Stimulated activated CD8-positive, alpha-beta memory T cell treated with anti-CD3 and anti-CD28 coated beads, Interleukin-4, amount 100 ng/mL, for 24 hours (primary cell): Measurements from ENCODE around the gene DRC3.

Experiments used
- DNase-seq: peaks from one replicate; pipeline ENCODE4 v3.0.0-alpha.2; 2020; ENCODE audit warnings: low read depth

Gene DRC3

DNA sequence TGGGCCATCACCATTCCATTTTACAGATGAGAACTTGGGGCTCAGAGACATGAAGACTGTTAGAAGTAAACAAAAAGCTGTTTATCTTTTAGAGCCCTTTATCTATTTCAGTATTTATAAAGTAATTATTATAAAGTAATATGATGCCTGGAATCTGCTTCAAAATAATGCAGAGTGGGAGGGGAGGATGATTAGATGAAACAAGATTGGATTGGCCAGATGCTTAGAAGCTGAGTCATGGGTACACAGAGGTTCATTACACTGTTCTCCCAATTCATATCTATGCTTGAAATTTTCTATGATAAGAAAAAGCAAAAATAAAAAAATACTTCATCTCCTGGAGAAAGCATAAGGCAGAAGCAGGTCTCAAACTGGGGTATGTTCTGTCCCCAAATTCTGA, 29.8 kb upstream of the DRC3 start:
- no peak for DNase-seq

DNA sequence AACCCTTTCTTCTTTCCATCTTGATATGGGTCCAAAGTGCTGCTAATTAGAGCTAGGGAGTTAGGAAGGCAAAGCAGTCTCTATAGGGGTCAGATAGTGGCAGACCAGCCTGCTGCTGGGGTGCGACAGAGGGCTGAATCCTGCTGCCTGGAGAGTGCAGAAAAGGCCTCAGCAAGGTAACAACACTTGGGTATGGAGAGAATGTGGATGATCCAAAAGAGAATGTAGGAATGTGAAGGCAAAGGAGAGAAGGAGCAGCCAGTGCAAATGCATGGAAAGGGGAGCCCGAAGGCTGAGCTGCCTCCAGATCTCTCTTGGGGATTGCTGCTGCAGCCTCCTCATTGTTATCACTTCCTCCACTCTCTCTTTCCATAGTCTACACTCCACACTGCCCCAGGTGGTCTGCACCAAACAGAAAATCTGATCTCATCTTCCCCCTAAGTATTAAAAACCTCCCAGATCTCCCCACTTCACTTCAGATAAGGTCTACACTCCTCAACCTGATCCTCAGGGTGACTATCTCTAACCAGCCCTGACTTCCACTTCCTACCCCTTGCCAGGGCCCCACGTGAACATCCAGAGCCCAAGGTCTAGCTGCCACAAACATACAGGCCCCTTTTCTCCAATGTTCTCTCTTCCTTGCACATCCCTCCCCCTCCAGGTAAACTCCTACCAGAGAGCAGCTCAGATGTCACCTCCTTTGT, 29.2 kb upstream of the DRC3 start:
- DNase-seq, result no peak

- no peak for DNase-seq
Measured at GRCh38 chr17:17944242-17944641, 28.4 kb upstream of the DRC3 start.

GRCh38 chr17:17944743-17945142, 27.9 kb upstream of the DRC3 start:
- no peak for DNase-seq

GRCh38 chr17:17946093-17946492, 26.6 kb upstream of the DRC3 start:
- DNase-seq, result no peak

DNA sequence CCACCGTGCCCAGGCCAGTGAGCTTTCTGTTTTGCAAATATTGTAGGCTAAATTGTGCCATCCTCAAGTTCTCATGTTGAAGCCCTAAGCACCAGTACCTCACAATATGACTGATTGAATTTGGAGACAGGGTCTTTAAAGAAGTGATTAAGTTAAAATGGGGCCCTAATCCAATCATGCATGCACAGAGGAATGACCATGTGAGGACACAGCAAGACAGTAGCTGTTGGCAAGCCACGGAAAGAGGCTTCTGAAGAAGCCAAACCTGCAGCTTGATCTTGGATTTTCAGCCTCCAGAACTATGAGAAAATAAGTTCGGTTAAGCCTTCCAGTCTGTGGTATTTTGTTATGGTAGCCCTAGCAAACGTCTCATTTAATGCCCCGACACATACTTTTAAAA, 25.4 kb upstream of the DRC3 start:
- DNase-seq, result no peak

GRCh38 chr17:17947966-17948365, 24.7 kb upstream of the DRC3 start:
- no peak for DNase-seq

DNA sequence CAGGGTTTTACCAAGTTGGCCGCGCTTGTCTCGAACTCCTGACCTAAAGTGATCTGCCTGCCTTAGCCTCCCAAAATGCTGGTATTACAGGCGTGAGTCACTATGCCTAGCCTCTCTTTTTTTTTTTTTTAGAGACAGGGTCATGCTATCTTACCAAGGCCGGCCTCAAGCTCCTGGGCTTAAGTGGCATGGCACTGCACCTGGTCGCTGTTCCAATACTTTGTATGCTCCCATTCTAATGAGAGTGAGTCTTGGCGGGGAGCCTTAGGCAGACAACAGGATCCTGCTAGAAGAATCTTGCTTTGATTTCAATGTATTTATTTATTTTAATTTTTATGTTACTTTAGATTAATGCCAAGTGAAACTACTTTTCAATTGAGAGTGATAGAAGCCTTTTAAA, 22.3 kb upstream of the DRC3 start:
- DNase-seq, result no peak

DNA sequence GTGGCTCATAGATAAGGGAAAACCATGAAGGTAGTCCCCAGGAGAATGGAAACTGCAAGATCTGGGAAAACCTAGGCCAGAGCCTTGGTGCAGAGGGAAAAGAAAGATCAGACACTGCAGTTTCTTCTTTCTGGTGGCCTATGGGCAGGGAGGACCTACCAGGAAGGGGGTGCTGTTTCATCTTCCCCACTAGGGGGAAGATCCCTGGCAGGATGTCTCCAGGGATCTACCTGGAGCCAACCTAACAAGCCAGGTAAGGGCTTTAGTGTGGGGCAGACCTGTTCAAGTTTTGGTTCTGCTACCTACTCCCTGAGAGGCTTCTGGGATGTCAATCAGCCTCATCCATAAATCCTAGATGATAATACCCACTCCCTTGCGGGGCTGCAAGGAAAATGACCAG, 21.9 kb upstream of the DRC3 start:
- no peak for DNase-seq

- no peak for DNase-seq
Measured at GRCh38 chr17:17951524-17951923, 21.1 kb upstream of the DRC3 start.

DNA sequence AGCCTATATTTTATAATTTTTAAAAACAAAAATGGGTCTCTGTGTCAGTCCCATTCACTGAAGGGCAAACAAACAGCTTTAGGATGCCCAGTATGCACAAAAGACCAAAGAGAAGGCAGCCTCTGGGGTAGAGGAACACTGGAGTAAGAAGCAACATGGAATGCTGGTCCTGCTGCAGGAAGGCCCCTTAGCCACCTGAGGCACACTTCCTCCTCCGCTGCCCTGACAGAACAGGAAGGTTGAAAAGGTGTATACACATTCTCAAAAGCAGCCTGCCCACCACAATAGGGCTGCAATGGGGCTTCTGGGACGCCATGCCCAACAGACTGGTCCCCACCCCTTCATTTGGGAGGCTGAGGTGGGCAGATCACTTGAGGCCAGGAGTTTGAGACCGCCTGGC, 20.0 kb upstream of the DRC3 start:
- DNase-seq, result no peak

DNA sequence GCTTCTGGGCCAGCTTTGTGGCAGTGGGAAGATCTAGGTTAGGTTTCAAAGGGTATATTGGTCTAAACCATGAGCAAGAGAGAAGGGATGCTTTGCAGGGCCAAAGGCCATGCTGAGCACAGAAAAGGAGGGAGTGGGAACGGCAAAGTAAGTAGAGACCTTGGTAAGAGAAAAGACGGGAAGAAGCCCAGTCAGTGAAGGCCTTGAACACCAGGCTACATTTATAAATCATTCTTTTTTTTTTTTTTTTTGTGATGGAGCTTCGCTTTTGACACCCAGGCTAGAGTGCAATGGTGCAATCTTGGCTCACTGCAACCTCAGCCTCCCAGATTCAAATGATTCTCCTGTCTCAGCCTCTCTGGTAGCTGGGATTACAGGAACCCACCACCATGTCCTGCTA, 18.6 kb upstream of the DRC3 start:
- DNase-seq, result no peak

GRCh38 chr17:17955790-17956341, 16.8 kb upstream of the DRC3 start:
- peak; percentile 23 for DNase-seq

DNA sequence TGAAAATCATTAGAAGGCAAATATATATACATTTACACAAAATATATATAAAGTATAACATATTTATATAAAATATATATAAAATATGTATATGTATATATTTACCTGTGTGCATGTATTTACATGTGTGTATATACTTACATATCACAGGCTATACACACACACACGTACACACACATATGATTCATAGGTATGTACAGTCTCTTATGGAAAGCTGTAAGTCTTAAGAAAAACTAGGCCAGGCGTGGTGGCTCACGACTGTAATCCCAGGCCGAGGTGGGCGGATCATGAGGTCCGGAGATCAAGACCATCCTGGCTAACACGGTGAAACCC, 15.1 kb upstream of the DRC3 start:
- no peak for DNase-seq

DNA sequence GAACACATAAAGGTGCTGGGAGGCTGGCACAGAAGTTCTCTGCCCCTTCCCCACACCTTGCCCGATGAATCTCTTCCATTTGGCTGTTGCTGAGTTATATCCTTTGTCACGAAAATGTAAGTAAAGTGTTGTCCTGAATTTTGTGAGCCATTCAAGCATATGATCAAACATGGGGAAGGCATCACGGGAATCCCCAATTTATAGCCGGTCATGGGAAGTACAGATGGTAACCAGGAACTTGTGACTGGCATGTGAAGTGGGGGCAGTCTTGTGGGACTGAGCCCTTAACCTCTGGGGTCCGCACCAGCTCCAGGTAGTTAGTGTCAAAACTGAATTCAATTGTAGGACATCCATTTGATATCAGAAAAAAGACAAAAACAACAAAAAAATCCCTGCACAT, 13.7 kb upstream of the DRC3 start:
- DNase-seq, result no peak

DNA sequence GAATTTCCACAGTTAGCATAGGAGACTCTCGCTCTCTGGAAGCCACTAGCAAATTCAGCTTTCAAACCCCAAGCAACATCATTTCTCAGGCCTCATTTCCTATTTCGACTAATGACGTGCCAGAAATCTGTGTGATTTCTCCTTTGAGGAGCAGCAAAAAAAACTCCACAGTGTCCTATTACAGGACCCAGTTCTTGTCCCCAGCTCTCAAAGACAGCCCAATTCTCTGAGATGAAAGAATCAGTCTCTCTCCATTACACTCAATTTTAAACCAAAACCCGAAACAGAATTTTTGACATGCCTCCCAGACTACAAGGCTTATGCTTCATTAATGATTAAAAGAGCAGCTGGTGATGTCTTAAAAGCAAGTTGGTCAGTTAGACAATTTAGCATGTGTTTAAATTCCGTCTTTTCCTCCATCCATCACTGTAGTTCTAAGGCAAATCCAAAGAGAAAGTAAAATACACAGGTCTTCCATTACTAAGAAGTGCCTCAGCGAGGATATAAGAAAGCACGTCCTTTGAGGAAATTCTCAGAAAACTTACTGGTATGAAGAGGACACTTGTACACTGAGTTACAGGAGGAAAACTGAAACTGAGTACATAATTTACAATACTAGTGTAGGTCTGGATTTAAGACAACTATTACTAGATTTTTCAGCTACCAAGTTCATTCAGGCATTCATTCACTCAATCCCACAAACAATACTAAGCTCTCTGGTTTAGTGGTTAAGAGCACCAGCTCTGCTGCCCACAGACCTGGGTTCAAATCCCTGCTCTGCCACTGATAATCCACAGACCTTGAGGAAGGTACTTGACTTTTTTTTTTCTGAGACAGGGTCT, 12.9 kb upstream of the DRC3 start:
- DNase-seq, result no peak

DNA sequence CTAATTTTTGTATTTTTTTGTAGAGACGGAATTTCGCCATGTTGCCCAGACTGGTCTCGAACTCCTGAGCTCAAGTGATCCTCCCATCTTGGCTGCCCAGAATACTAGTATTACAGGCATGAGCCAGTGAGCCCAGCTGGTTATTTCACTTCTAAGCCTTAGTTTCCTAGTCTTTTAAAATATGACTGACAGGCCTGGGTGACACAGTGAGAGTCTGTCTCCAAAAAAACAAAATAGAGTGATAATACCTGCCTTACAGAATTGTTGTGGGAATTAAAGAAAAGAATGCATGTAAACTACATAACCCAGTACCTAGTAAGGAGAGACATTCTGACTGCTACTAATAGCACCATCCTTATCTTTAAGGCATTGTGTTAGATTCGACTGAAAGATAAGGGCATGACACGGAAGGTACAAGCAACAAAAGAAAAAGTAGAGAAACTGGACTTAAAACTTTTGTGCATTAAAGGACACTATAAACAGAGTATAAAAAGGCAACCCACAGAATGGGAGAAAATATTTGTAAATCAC, 12.1 kb upstream of the DRC3 start:
- DNase-seq, result no peak

- DNase-seq, result no peak
Measured at GRCh38 chr17:17963066-17963465, 9.6 kb upstream of the DRC3 start.

- no peak for DNase-seq
Measured at GRCh38 chr17:17963694-17964436, 8.8 kb upstream of the DRC3 start.

- DNase-seq, result no peak
Measured at GRCh38 chr17:17964710-17965109, 8.0 kb upstream of the DRC3 start.

DNA sequence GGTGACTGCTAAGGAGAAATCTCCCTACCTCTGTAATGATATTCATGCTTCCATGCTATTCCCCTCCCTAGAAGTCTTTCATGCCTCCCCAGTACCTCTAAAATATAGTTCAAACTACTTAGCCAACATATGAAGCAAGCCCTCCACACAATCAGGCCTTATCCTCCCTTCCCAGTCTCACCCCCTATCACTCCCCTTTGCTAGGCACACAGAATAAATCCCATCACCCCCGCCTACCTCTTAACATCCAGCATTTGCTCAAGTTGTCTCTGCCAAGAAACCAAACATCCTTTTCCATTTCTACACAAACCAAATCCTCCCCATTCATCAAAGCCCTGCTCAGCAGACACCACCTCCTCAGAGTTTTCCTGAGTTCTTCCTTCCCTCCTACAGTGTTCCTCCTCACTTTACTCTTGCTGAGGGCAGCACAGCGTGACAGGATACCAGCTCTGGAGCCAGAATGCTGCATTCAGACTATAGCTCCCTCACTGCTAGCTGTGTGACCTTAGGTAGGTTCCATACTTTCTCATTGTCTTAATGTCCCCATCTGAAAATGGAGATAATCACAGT, 7.4 kb upstream of the DRC3 start:
- DNase-seq, result no peak

- no peak for DNase-seq
Measured at GRCh38 chr17:17966399-17966798, 6.3 kb upstream of the DRC3 start.
